AG04449 (cell line): ENCODE results near the gene ATXN1.

Source experiments
- CTCF ChIA-PET: fragments of 350-600 bp; formaldehyde crosslinking; extraction: SDS; loops from one replicate; lab custom pipeline; 2021; ENCODE audit warnings: antibody characterized with exemption; lab: Yijun Ruan, JAX
- POLR2A ChIA-PET: fragments of 400-600, 350-600 bp; formaldehyde crosslinking; extraction: SDS; loops from one replicate; lab custom pipeline; 2020; ENCODE audit warnings: antibody characterized with exemption, inconsistent platforms; lab: Yijun Ruan, JAX
- DNase-seq: peaks from one replicate; pipeline ENCODE4 v3.0.0-alpha.2; 2010; ENCODE audit warnings: low read depth, low spot score
- H3K4me3 ChIP-seq: 2 replicates; pipeline ENCODE4 v1.5.1; 2011; ENCODE audit warnings: low read depth, mild to moderate bottlenecking, control low read depth, low read length
- TF ChIP-seq, protein P1 (sequence below): IDR thresholded peaks from one replicate; pipeline ENCODE4 v1.5.1; 2011; ENCODE audit warnings: mild to moderate bottlenecking, moderate library complexity, low read length, control low read depth, inconsistent platforms; ENCODE audit not compliant: insufficient read depth; ENCODE audit errors: missing control alignments

Gene ATXN1

GRCh38 chr6:16721977-16722376 lies 39.3 kb downstream of the ATXN1 start:
- ChIA-PET CTCF (interaction anchor here (1.3 to 1.4 kb wide), 3 partner anchors 7 to 388 kb away, joined by 3 to 4 read pairs (median 3); no protein-coding TSS in a partner anchor), POLR2A (interaction anchor here (0.6 kb wide), 1 partner anchor 39 kb away, joined by 3 read pairs; no protein-coding TSS in a partner anchor)
- H3K4me3 ChIP-seq = no peak overlapping the region
- TF ChIP-seq, protein P1, sequence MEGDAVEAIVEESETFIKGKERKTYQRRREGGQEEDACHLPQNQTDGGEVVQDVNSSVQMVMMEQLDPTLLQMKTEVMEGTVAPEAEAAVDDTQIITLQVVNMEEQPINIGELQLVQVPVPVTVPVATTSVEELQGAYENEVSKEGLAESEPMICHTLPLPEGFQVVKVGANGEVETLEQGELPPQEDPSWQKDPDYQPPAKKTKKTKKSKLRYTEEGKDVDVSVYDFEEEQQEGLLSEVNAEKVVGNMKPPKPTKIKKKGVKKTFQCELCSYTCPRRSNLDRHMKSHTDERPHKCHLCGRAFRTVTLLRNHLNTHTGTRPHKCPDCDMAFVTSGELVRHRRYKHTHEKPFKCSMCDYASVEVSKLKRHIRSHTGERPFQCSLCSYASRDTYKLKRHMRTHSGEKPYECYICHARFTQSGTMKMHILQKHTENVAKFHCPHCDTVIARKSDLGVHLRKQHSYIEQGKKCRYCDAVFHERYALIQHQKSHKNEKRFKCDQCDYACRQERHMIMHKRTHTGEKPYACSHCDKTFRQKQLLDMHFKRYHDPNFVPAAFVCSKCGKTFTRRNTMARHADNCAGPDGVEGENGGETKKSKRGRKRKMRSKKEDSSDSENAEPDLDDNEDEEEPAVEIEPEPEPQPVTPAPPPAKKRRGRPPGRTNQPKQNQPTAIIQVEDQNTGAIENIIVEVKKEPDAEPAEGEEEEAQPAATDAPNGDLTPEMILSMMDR = no peak
- no peak for DNase-seq

- CTCF ChIA-PET = interaction anchor here (0.6 to 0.9 kb wide), 2 partner anchors 24 to 389 kb away, joined by 4 read pairs; no protein-coding TSS in a partner anchor
- TF ChIP-seq, protein P1 = no peak
These were observed 40.4 kb downstream of the ATXN1 start for GRCh38 chr6:16720861-16721260.

DNA sequence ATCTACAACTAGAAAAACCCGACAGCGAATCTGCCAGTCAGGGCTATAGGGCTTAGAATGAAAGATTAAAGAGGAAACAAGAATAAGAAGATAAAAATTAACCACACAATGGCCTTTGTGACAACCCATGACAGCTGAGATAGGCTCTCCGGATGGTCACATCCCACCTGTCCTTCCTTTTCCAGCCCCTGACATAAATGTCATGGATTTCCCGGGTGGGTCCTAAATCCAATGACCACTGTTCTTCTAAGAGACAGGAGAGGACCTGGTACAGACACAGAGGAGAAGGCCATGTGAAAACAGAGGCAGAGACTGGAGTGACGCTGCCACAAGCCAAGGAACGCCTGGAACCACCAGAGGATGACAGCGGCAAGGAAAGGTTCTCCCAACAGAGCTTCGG lies 41.8 kb downstream of the ATXN1 start:
- ChIA-PET POLR2A (no interaction called here), CTCF (no interaction called here)
- H3K4me3 ChIP-seq = no peak overlapping the region
- TF ChIP-seq, protein P1 = no peak
- DNase-seq = no peak

More at GRCh38 chr6:16720861-16721260, 40.4 kb downstream of the ATXN1 start:
- H3K4me3 ChIP-seq = no peak overlapping the region
- POLR2A ChIA-PET = interaction anchor here (0.5 kb wide), 1 partner anchor 12 kb away, joined by 3 read pairs; no protein-coding TSS in a partner anchor
- DNase-seq = no peak

DNA sequence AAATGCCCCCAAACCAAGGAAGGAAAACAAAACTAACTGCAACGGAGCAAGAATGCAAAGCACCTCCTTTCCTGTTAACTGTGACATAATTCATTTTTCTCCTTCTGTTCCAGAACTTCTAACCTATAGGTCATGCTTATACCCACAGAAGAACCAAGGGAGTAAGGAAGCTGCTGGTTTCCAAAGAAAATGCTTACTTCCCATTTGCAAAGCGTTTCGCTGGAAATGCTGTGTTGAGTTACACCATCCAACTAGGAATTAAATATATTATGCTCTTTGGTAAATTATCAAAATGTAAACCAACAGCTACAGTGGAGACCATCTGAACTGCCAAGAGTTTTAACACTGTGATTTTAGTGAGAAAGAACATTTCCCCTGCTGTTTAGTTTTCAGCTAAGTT lies 42.9 kb downstream of the ATXN1 start:
- TF ChIP-seq, protein P1 = no peak
- POLR2A ChIA-PET = no interaction called here
- no peak overlapping the region for H3K4me3 ChIP-seq
- DNase-seq = no peak
- CTCF ChIA-PET = no interaction called here

GRCh38 chr6:16717275-16717942 lies 43.9 kb downstream of the ATXN1 start:
- DNase-seq = no peak
- TF ChIP-seq, protein P1 = no peak
- no peak overlapping the region for H3K4me3 ChIP-seq
- POLR2A ChIA-PET = interaction anchor here (0.6 kb wide), 1 partner anchor 394 kb away, joined by 5 read pairs; no protein-coding TSS in a partner anchor
- CTCF ChIA-PET = no interaction called here

DNA sequence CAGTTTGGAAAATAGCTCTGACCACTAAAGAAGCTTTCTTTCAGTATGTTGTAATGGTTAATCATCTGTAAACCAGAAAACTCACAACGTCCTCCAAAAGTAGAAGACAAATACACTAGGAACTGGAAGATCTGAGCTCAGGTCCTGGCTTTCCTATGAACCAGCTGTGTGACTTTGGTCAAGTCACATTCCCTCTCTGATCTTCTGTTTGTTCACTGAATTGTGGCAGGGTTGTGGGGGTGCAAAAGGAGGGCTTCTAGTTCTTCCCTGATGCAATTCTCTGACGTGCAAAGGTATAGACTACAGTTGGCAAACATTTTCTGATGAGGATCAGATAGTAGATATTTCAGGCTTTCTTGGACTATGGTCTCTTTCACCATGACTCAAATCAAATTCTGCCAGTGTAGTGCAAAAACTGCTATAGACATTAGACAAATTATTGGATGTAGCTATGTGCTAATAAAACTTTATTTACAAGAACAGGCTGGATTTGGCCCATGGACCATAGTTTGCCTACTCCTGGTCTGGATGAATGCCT lies 44.9 kb downstream of the ATXN1 start:
- no peak for DNase-seq
- no peak overlapping the region for H3K4me3 ChIP-seq
- ChIA-PET POLR2A (no interaction called here), CTCF (interaction anchor here (0.9 to 1.1 kb wide), 3 partner anchors 9 to 384 kb away, joined by 3 read pairs; no protein-coding TSS in a partner anchor)
- TF ChIP-seq, protein P1 = no peak
